GM18909 (cell line): Measurements from ENCODE around the gene ZMYND8.
A peak's percentile ranks its signal among the peaks of the same experiment; 100 is the strongest.
"Not testable (repeated sequence)": the region's sequence is repeated elsewhere in the genome, so short reads cannot be mapped to it uniquely, and the experiment has no call there.

ENCODE experiments used
- ATAC-seq: cut with Tn5 transposase; IDR thresholded peaks from one replicate; pipeline ENCODE4 v1.9.1; 2021; ENCODE audit warnings: mild to moderate bottlenecking; ENCODE audit not compliant: unreplicated experiment, poor library complexity

Gene ZMYND8

GRCh38 chr20:47290666-47291430, 65.7 kb downstream of the ZMYND8 start:
- ATAC-seq, result no peak

GRCh38 chr20:47290008-47290407, 66.5 kb downstream of the ZMYND8 start:
- ATAC-seq, result no peak

GRCh38 chr20:47289096-47289495, 67.4 kb downstream of the ZMYND8 start:
- ATAC-seq, result no peak

- ATAC-seq, result not testable (repeated sequence)
Observed at GRCh38 chr20:47288530-47288929, 68.0 kb downstream of the ZMYND8 start.

- ATAC-seq, result no peak
Observed at GRCh38 chr20:47287609-47288144, 68.8 kb downstream of the ZMYND8 start.

GRCh38 chr20:47286681-47287080, 69.8 kb downstream of the ZMYND8 start:
- ATAC-seq, result no peak

- ATAC-seq, result no peak
Observed at GRCh38 chr20:47285189-47285588, 71.3 kb downstream of the ZMYND8 start.

GRCh38 chr20:47284373-47284772, 72.1 kb downstream of the ZMYND8 start:
- no peak for ATAC-seq

- no peak for ATAC-seq
Observed at GRCh38 chr20:47283411-47283810, 73.1 kb downstream of the ZMYND8 start.

- ATAC-seq, result no peak
Observed at GRCh38 chr20:47282864-47283263, 73.6 kb downstream of the ZMYND8 start.

GRCh38 chr20:47281376-47281775, 75.1 kb downstream of the ZMYND8 start:
- ATAC-seq, result no peak

GRCh38 chr20:47280668-47281067, 75.8 kb downstream of the ZMYND8 start:
- no peak for ATAC-seq

GRCh38 chr20:47280228-47280627, 76.3 kb downstream of the ZMYND8 start:
- no peak for ATAC-seq

GRCh38 chr20:47278907-47279348, 77.6 kb downstream of the ZMYND8 start:
- ATAC-seq, result no peak

- ATAC-seq, result not testable (repeated sequence)
Observed at GRCh38 chr20:47277535-47277872, 79.0 kb downstream of the ZMYND8 start.

GRCh38 chr20:47276851-47277534, 79.5 kb downstream of the ZMYND8 start:
- no peak for ATAC-seq

- no peak for ATAC-seq
Observed at GRCh38 chr20:47276251-47276650, 80.2 kb downstream of the ZMYND8 start.

GRCh38 chr20:47275548-47275947, 81.0 kb downstream of the ZMYND8 start:
- ATAC-seq, result no peak

- peak; percentile 72 for ATAC-seq
Observed at GRCh38 chr20:47274401-47275108, 81.9 kb downstream of the ZMYND8 start.

- ATAC-seq, result no peak
Observed at GRCh38 chr20:47273591-47274235, 82.8 kb downstream of the ZMYND8 start.
